HCT116 (cell line): ENCODE data around the gene XRN2. TPM values are rescaled to one million over a fixed set of nuclear protein-coding genes. Genes with fewer than 3 reads are reported as not detected.

Source experiments
- ATAC-seq: fragments of 200-7000 bp; cut with Tn5 transposase; 2 replicates; pipeline ENCODE4 v1.9.1; 2020; ENCODE audit warnings: mild to moderate bottlenecking, moderate library complexity
- BruUV-seq: library from RNA; stranded (reverse); fragments of 400-500 nt; replicated peaks from 2 replicates; lab custom pipeline; 2021; lab: Mats Ljungman, UMichigan
- CTCF ChIA-PET: fragments of 300-600 bp; sonication (Branson Sonifier 250); formaldehyde crosslinking; loops from one replicate; lab custom pipeline; 2021; ENCODE audit warnings: antibody characterized with exemption; lab: Charles Lee
- POLR2A ChIA-PET: fragments of 300-600, 350-600 bp; sonication (Branson Sonifier 250); formaldehyde crosslinking; loops from one replicate; lab custom pipeline; 2021; ENCODE audit warnings: antibody characterized with exemption; lab: Charles Lee
- RAD21 ChIA-PET, 2 experiments: fragments of 300-600 bp; sonication (Branson Sonifier 250); formaldehyde crosslinking; loops; one replicate each; lab custom pipeline; 2023; ENCODE audit warnings: low total read pairs in 2 of 2; ENCODE audit not compliant: uncharacterized antibody in 2 of 2, unreplicated experiment in 2 of 2, low non-redundant PET in 1 of 2; lab: Charles Lee
- DNase-seq: peaks from one replicate; pipeline ENCODE4 v3.0.0-alpha.2; 2010; ENCODE audit warnings: low read depth, low spot score
- H2AFZ ChIP-seq: fragments of 200-600 bp; shearing (Covaris generic), sonication (generic); 2 replicates; pipeline ENCODE4 v1.6.1; 2017; ENCODE audit warnings: low read depth, mixed run types, mixed read lengths, antibody characterized with exemption, low read length; ENCODE audit not compliant: poor library complexity, severe bottlenecking
- H3K27ac ChIP-seq: 2 replicates; pipeline ENCODE4 v1.5.1; 2012; ENCODE audit warnings: low read depth, low read length
- H3K27me3 ChIP-seq: fragments of 200-600 bp; sonication (generic); 2 replicates; pipeline ENCODE4 v1.6.1; 2016; ENCODE audit warnings: mixed run types, low read length, mixed read lengths; ENCODE audit not compliant: insufficient read depth
- H3K36me3 ChIP-seq, 2 experiments: fragments of 200-500 bp in 1 of 2; fragments of 200-600 bp in 1 of 2; sonication (Bioruptor generic) in 1 of 2; sonication (generic) in 1 of 2; 2 replicates each; pipeline versions ENCODE4 v1.5.1 to v1.6.1; 2014 to 2016; ENCODE audit warnings: low read length in 2 of 2, inconsistent platforms in 1 of 2, mixed read lengths in 1 of 2, mixed run types in 1 of 2; ENCODE audit not compliant: insufficient read depth in 2 of 2, control insufficient read depth in 1 of 2
- H3K4me1 ChIP-seq, 2 experiments: fragments of 200-600 bp in 1 of 2; sonication (generic) in 1 of 2; 2 replicates each; pipeline versions ENCODE4 v1.5.1 to v1.6.1; 2012 to 2017; ENCODE audit warnings: low read length in 2 of 2, inconsistent platforms in 1 of 2, mild to moderate bottlenecking in 1 of 2, mixed read lengths in 1 of 2, mixed run types in 1 of 2, moderate library complexity in 1 of 2; ENCODE audit not compliant: insufficient read depth in 2 of 2, control insufficient read depth in 1 of 2
- H3K4me2 ChIP-seq: fragments of 200-600 bp; sonication (generic); 2 replicates; pipeline ENCODE4 v1.6.1; 2017; ENCODE audit warnings: mixed run types, low read length, mixed read lengths
- H3K4me3 ChIP-seq, 2 experiments: fragments of 200-600 bp in 1 of 2; sonication (generic) in 1 of 2; replicated peaks in 1 of 2; 2 replicates each; pipeline ENCODE4 v1.5.1; 2011 to 2016; ENCODE audit warnings: low read length in 2 of 2, control low read depth in 1 of 2, low read depth in 1 of 2, mild to moderate bottlenecking in 1 of 2, mixed read lengths in 1 of 2, mixed run types in 1 of 2
- H3K79me2 ChIP-seq: fragments of 200-600 bp; sonication (generic); 2 replicates; pipeline ENCODE4 v1.6.1; 2017; ENCODE audit warnings: mild to moderate bottlenecking, mixed run types, low read length, moderate library complexity, mixed read lengths; ENCODE audit not compliant: insufficient read depth
- H3K9ac ChIP-seq: fragments of 200-600 bp; sonication (generic); 2 replicates; pipeline ENCODE4 v1.6.1; 2016; ENCODE audit warnings: low read length, mixed read lengths
- H3K9me2 ChIP-seq: fragments of 200-600 bp; sonication (generic), shearing (Covaris generic); 2 replicates; pipeline ENCODE4 v1.6.1; 2017; ENCODE audit warnings: mixed run types, mild to moderate bottlenecking, moderate library complexity; ENCODE audit not compliant: insufficient read depth
- H3K9me3 ChIP-seq, 2 experiments: fragments of 200-500 bp in 1 of 2; fragments of 200-600 bp in 1 of 2; sonication (Bioruptor generic) in 1 of 2; sonication (generic) in 1 of 2; 2 replicates each; pipeline ENCODE4 v1.6.1; 2014 to 2017; ENCODE audit warnings: low read length in 2 of 2, mixed read lengths in 2 of 2, inconsistent platforms in 1 of 2, low read depth in 1 of 2, mild to moderate bottlenecking in 1 of 2, mixed run types in 1 of 2, moderate library complexity in 1 of 2; ENCODE audit not compliant: control insufficient read depth in 1 of 2, insufficient read depth in 1 of 2
- H4K20me1 ChIP-seq: fragments of 200-600 bp; sonication (generic), shearing (Covaris generic); 2 replicates; pipeline ENCODE4 v1.6.1; 2017; ENCODE audit warnings: mixed run types, mild to moderate bottlenecking, moderate library complexity; ENCODE audit not compliant: insufficient read depth
- CBX3 ChIP-seq: IDR thresholded peaks from 2 replicates; pipeline ENCODE4 v1.6.1; 2012; ENCODE audit warnings: low read depth
- CEBPB ChIP-seq: IDR thresholded peaks from 2 replicates; pipeline ENCODE4 v1.6.1; 2012; ENCODE audit warnings: low read depth
- EGR1 ChIP-seq: IDR thresholded peaks from 2 replicates; pipeline ENCODE4 v1.6.1; 2012; ENCODE audit warnings: low read depth
- ELF1 ChIP-seq: IDR thresholded peaks from 2 replicates; pipeline ENCODE4 v1.6.1; 2012; ENCODE audit warnings: low read depth, borderline replicate concordance
- EZH2 ChIP-seq: fragments of 200-600 bp; sonication (generic); IDR thresholded peaks from 2 replicates; pipeline ENCODE4 v1.6.1; 2017; ENCODE audit warnings: antibody characterized with exemption, mixed run types
- FOSL1 ChIP-seq: IDR thresholded peaks from 2 replicates; pipeline ENCODE4 v1.6.1; 2012; ENCODE audit warnings: low read depth
- JUND ChIP-seq: IDR thresholded peaks from 2 replicates; pipeline ENCODE4 v1.6.1; 2012
- POLR2A ChIP-seq: IDR thresholded peaks from 2 replicates; pipeline ENCODE4 v1.7.0; 2011; ENCODE audit warnings: borderline replicate concordance; ENCODE audit not compliant: insufficient read depth, insufficient read length; ENCODE audit errors: extremely low read depth
- POLR2AphosphoS5 ChIP-seq: IDR thresholded peaks from 2 replicates; pipeline ENCODE4 v1.6.1; 2011; ENCODE audit warnings: mild to moderate bottlenecking, low read depth, low read length, moderate library complexity
- RAD21 ChIP-seq: IDR thresholded peaks from 2 replicates; pipeline ENCODE4 v1.6.1; 2012; ENCODE audit warnings: low read depth, mild to moderate bottlenecking
- SP1 ChIP-seq: IDR thresholded peaks from 2 replicates; pipeline ENCODE4 v1.6.1; 2012; ENCODE audit warnings: low read depth
- SRF ChIP-seq: IDR thresholded peaks from 2 replicates; pipeline ENCODE4 v1.6.1; 2012; ENCODE audit warnings: low read depth
- TCF7L2 ChIP-seq: IDR thresholded peaks from 2 replicates; pipeline ENCODE4 v1.7.0; 2011; ENCODE audit warnings: borderline replicate concordance, inconsistent platforms; ENCODE audit not compliant: insufficient read depth, insufficient read length; ENCODE audit errors: extremely low read depth
- YY1 ChIP-seq: IDR thresholded peaks from 2 replicates; pipeline ENCODE4 v1.6.1; 2011; ENCODE audit warnings: low read length, low read depth, moderate library complexity, mild to moderate bottlenecking; ENCODE audit not compliant: insufficient replicate concordance; ENCODE audit errors: extremely low read depth
- ZFX ChIP-seq: fragments of 450-650 bp; IDR thresholded peaks from 2 replicates; pipeline ENCODE4 v1.6.1; 2017
- intact Hi-C: fragments of 100-400 bp; cut with micrococcal nuclease; formaldehyde crosslinking; loops from 2 replicates; pipeline ENCODE4 v1.10.0; 2022
- total RNA-seq: library from RNA; stranded (reverse); gene quantifications from one replicate; pipeline ENCODE4 v1.2.1, GENCODE V29; 2021; ENCODE audit not compliant: unreplicated experiment
- TF ChIP-seq, protein P1 (sequence below): IDR thresholded peaks from 2 replicates; pipeline ENCODE4 v1.6.1; 2011; ENCODE audit warnings: mild to moderate bottlenecking, low read length, moderate library complexity; ENCODE audit not compliant: insufficient replicate concordance; ENCODE audit errors: extremely low read depth
- TF ChIP-seq, protein P2 (sequence below): IDR thresholded peaks from 2 replicates; pipeline ENCODE4 v1.6.1; 2012; ENCODE audit warnings: low read depth
- TF ChIP-seq, protein P3 (sequence below): IDR thresholded peaks from 2 replicates; pipeline ENCODE4 v1.6.1; 2012
- TF ChIP-seq, protein P4 (sequence below), 3 experiments: fragments of 200-600 bp in 1 of 3; sonication (generic) in 1 of 3; IDR thresholded peaks in 2 of 3; conservative IDR thresholded peaks in 1 of 3; 2 replicates each; pipeline ENCODE4 v1.5.1; 2012 to 2017; ENCODE audit warnings: low read depth in 2 of 3, low read length in 2 of 3, antibody characterized with exemption in 1 of 3, borderline replicate concordance in 1 of 3, control low read depth in 1 of 3, mild to moderate bottlenecking in 1 of 3, mixed read lengths in 1 of 3, mixed run types in 1 of 3, moderate library complexity in 1 of 3; ENCODE audit not compliant: insufficient read depth in 1 of 3
- TF ChIP-seq, protein P5 (sequence below): IDR thresholded peaks from 2 replicates; pipeline ENCODE4 v1.6.1; 2012

The XRN2 gene
- total RNA-seq, 1 experiment from 2014 or later, result 101 TPM

DNA sequence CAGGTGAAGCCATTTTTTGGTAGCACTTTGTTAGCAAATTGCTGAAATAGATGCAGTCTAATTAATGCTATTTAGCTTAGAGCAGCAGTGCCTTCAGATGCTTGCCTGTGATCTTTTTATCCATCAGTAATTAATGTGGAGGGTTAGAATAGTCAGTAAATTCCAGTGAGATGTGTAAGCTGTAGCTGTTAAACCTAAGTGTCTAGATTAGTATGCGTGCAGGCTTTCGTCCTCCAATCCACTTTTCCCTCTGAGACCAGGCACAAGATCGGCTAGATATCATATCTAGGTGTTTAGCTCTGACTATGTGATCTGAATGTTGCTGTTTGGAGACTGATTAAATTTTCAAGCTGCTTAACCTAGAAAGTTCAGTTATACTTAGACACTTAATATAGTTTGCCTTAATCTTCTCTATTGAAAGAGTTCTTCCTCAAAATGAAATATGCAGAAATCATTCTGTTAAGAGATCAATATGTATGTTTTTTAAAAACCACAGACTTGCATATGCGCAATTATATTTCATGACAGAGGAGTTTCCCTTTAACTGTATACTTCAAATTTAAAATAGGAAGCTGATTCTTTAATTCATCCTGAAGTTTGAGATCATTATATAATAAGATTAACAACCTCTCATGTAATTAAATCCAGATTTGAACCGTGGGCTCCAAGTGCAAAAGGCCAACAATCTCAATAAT is 41.2 kb downstream of the XRN2 start:
- RAD21 ChIA-PET, result no interaction called here
- intact Hi-C loops, result no loop called here
- no peak overlapping the region for H3K4me2 ChIP-seq
- peaks cover 36% of the 10 kb centered on the region for H3K79me2 ChIP-seq
- no peaks in the 10 kb centered on the region for H3K9me3 ChIP-seq
- H3K4me1 ChIP-seq, result no peaks in the 10 kb centered on the region
- no peaks in the 10 kb centered on the region for H4K20me1 ChIP-seq
- H3K9me2 ChIP-seq, result no peaks in the 10 kb centered on the region
- no peak overlapping the region for H3K4me3 ChIP-seq
- H3K27ac ChIP-seq, result no peak overlapping the region
- DNase-seq, result no peak
- ATAC-seq, result no peak
- CTCF ChIA-PET, result no interaction called here
- POLR2A ChIA-PET, result no interaction called here
- no peak overlapping the region for H3K9ac ChIP-seq
- peaks cover 25 to 38% of the 10 kb centered on the region in 2 experiments for H3K36me3 ChIP-seq
- TF ChIP-seq ZFX, result no peak
- no peak for TF ChIP-seq FOSL1
- TF ChIP-seq, protein P1, sequence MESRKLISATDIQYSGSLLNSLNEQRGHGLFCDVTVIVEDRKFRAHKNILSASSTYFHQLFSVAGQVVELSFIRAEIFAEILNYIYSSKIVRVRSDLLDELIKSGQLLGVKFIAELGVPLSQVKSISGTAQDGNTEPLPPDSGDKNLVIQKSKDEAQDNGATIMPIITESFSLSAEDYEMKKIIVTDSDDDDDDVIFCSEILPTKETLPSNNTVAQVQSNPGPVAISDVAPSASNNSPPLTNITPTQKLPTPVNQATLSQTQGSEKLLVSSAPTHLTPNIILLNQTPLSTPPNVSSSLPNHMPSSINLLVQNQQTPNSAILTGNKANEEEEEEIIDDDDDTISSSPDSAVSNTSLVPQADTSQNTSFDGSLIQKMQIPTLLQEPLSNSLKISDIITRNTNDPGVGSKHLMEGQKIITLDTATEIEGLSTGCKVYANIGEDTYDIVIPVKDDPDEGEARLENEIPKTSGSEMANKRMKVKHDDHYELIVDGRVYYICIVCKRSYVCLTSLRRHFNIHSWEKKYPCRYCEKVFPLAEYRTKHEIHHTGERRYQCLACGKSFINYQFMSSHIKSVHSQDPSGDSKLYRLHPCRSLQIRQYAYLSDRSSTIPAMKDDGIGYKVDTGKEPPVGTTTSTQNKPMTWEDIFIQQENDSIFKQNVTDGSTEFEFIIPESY, result no peak
- TF ChIP-seq POLR2AphosphoS5, result no peak
- no peak for TF ChIP-seq YY1
- TF ChIP-seq, protein P2, sequence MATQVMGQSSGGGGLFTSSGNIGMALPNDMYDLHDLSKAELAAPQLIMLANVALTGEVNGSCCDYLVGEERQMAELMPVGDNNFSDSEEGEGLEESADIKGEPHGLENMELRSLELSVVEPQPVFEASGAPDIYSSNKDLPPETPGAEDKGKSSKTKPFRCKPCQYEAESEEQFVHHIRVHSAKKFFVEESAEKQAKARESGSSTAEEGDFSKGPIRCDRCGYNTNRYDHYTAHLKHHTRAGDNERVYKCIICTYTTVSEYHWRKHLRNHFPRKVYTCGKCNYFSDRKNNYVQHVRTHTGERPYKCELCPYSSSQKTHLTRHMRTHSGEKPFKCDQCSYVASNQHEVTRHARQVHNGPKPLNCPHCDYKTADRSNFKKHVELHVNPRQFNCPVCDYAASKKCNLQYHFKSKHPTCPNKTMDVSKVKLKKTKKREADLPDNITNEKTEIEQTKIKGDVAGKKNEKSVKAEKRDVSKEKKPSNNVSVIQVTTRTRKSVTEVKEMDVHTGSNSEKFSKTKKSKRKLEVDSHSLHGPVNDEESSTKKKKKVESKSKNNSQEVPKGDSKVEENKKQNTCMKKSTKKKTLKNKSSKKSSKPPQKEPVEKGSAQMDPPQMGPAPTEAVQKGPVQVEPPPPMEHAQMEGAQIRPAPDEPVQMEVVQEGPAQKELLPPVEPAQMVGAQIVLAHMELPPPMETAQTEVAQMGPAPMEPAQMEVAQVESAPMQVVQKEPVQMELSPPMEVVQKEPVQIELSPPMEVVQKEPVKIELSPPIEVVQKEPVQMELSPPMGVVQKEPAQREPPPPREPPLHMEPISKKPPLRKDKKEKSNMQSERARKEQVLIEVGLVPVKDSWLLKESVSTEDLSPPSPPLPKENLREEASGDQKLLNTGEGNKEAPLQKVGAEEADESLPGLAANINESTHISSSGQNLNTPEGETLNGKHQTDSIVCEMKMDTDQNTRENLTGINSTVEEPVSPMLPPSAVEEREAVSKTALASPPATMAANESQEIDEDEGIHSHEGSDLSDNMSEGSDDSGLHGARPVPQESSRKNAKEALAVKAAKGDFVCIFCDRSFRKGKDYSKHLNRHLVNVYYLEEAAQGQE, result no peak
- TF ChIP-seq, protein P3, sequence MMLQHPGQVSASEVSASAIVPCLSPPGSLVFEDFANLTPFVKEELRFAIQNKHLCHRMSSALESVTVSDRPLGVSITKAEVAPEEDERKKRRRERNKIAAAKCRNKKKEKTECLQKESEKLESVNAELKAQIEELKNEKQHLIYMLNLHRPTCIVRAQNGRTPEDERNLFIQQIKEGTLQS, result no peak
- TF ChIP-seq, protein P4, sequence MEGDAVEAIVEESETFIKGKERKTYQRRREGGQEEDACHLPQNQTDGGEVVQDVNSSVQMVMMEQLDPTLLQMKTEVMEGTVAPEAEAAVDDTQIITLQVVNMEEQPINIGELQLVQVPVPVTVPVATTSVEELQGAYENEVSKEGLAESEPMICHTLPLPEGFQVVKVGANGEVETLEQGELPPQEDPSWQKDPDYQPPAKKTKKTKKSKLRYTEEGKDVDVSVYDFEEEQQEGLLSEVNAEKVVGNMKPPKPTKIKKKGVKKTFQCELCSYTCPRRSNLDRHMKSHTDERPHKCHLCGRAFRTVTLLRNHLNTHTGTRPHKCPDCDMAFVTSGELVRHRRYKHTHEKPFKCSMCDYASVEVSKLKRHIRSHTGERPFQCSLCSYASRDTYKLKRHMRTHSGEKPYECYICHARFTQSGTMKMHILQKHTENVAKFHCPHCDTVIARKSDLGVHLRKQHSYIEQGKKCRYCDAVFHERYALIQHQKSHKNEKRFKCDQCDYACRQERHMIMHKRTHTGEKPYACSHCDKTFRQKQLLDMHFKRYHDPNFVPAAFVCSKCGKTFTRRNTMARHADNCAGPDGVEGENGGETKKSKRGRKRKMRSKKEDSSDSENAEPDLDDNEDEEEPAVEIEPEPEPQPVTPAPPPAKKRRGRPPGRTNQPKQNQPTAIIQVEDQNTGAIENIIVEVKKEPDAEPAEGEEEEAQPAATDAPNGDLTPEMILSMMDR (IDR thresholded peaks at IDR 0.05 in 2 of 3, conservative IDR thresholded peaks at IDR 0.05 in 1 of 3; ENCODE audit: borderline replicate concordance in 1 of 3, insufficient read depth in 1 of 3, low read depth in 2 of 3, low read length in 2 of 3), result no peak
- TF ChIP-seq, protein P5, sequence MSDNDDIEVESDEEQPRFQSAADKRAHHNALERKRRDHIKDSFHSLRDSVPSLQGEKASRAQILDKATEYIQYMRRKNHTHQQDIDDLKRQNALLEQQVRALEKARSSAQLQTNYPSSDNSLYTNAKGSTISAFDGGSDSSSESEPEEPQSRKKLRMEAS, result no peak
- TF ChIP-seq ELF1, result no peak
- no peak for TF ChIP-seq EZH2
- TF ChIP-seq JUND, result no peak
- TF ChIP-seq SP1, result no peak
- TF ChIP-seq SRF, result no peak
- no peak for TF ChIP-seq RAD21
- TF ChIP-seq CEBPB, result no peak
- no peak for TF ChIP-seq CBX3
- TF ChIP-seq TCF7L2, result no peak
- no peak for TF ChIP-seq EGR1
- no peak for TF ChIP-seq POLR2A
- TF ChIP-seq, all 23 proteins: peak for 0
- Histone ChIP-seq H2AFZ (no peak overlapping the region), H3K27me3 (no peaks in the 10 kb centered on the region)
- BruUV-seq, result no TSS peak
